IPS-18a (cell line): Measurements from ENCODE around the gene THAP8.

Source experiments
- H3K27ac ChIP-seq: one replicate; pipeline ENCODE4 v1.5.1; 2013; ENCODE audit warnings: low read length
- H3K27me3 ChIP-seq: one replicate; pipeline ENCODE4 v1.6.1; 2013; ENCODE audit warnings: mild to moderate bottlenecking, low read length; ENCODE audit not compliant: control insufficient read depth, insufficient read depth
- H3K36me3 ChIP-seq: one replicate; pipeline ENCODE4 v1.6.1; 2013; ENCODE audit warnings: low read depth, low read length; ENCODE audit not compliant: control insufficient read depth
- H3K4me1 ChIP-seq: one replicate; pipeline ENCODE4 v1.6.1; 2013; ENCODE audit warnings: low read depth, low read length; ENCODE audit not compliant: control insufficient read depth
- H3K4me3 ChIP-seq: one replicate; pipeline ENCODE4 v1.5.1; 2013; ENCODE audit warnings: low read length
- H3K9ac ChIP-seq: one replicate; pipeline ENCODE4 v1.6.1; 2013; ENCODE audit warnings: mild to moderate bottlenecking, low read length, moderate library complexity
- H3K9me3 ChIP-seq: one replicate; pipeline ENCODE4 v1.6.1; 2013; ENCODE audit warnings: low read depth, low read length; ENCODE audit not compliant: control insufficient read depth

The THAP8 gene

GRCh38 chr19:36054119-36054732 is at the start of gene THAP8:
TSS of gene THAP8 (minus strand) at chr19:36054285. CDS start at chr19:36054217, 68 bp downstream.
- Histone ChIP-seq H3K27ac (peak within 1 kb of the TSS; percentile 67), H3K9ac (peak within 1 kb of the TSS; percentile 59), H3K36me3 (no peaks in the 10 kb centered on the region)

DNA sequence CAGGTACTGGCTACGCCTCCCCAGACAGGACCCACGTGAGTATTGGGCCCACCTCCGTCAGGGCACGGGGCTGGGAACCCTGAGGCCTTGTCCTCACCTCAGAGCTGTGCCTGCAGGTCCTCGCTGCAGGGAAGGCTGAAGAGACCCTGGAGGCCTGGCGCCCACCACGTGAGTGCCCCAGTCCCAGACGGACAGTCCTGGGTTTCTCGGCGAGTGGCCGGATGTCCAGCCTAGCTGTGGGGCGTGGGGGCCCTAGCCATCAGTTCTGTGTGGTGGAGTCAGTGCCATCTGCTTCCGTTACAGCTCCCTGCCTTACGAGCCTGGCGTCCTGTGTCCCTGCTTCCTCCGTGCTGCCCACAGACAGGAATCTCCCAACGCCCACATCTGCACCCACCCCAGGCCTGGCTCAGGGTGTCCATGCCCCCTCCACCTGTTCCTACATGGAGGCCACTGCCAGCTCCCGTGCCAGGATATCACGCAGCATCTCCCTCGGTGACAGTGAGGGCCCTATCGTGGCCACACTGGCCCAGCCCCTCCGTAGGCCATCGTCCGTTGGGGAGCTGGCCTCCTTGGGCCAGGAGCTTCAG is 49.0 kb upstream of the THAP8 start:
- Histone ChIP-seq H3K27ac (no peak overlapping the region), H3K36me3 (peaks cover 54% of the 10 kb centered on the region), H3K9ac (no peak overlapping the region), H3K4me3 (no peak overlapping the region), H3K9me3 (no peaks in the 10 kb centered on the region), H3K27me3 (no peaks in the 10 kb centered on the region), H3K4me1 (no peaks in the 10 kb centered on the region)

More at GRCh38 chr19:36054119-36054732, at the start of gene THAP8:
- peaks cover 12% of the 10 kb centered on the region for H3K4me1 ChIP-seq
- H3K4me3 ChIP-seq = peak within 1 kb of the TSS; percentile 92
- H3K9me3 ChIP-seq = no peaks in the 10 kb centered on the region
- H3K27me3 ChIP-seq = no peaks in the 10 kb centered on the region

DNA sequence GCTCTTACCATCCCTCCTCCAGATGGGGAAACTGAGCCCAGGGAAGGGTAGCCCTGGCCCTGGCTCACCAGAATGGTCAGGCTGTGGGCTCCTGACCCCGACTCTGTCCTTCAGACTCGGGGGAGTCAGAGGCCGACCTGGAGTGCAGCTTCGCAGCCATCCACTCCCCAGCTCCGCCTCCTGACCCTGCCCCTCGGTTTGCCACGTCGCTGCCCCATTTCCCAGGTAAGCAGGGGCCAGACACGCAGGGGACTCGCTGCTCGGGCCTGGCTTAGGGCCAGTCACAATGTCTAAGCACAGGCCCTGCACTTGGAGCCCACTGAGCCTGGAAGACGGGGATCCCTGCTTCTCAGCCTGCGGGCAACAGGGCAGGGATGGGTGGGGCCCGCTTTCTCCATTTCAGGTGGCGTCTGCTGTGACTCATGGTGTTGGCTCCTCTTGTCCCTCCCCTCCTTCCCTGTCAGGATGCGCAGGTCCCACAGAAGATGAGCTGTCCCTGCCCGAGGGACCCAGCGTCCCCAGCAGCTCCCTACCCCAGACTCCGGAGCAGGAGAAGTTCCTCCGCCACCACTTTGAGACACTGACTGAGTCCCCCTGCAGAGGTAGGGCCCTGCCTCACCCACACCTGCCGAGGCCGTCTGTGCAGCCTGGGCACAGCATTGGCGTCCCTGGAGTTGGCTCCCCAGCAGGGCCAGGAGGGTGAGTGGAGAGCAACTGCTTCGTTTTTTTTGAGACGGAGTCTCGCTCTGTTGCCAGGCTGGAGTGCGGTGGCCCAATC is 47.7 kb upstream of the THAP8 start:
- no peaks in the 10 kb centered on the region for H3K9me3 ChIP-seq

GRCh38 chr19:36100476-36100875 is 46.4 kb upstream of the THAP8 start:
- Histone ChIP-seq H3K27me3 (no peaks in the 10 kb centered on the region), H3K4me3 (no peak overlapping the region), H3K4me1 (no peaks in the 10 kb centered on the region), H3K9me3 (no peaks in the 10 kb centered on the region), H3K27ac (no peak overlapping the region), H3K36me3 (peaks cover 68% of the 10 kb centered on the region), H3K9ac (no peak overlapping the region)

More for the DNA sequence above, 47.7 kb upstream of the THAP8 start:
- H3K4me3 ChIP-seq = no peak overlapping the region
- H3K4me1 ChIP-seq = no peaks in the 10 kb centered on the region
- no peak overlapping the region for H3K9ac ChIP-seq
- no peaks in the 10 kb centered on the region for H3K27me3 ChIP-seq
- no peak overlapping the region for H3K27ac ChIP-seq
- peaks cover 62% of the 10 kb centered on the region for H3K36me3 ChIP-seq

GRCh38 chr19:36099166-36099785 is 45.2 kb upstream of the THAP8 start:
- H3K36me3 ChIP-seq = peaks cover 69% of the 10 kb centered on the region
- H3K27me3 ChIP-seq = no peaks in the 10 kb centered on the region
- H3K4me3 ChIP-seq = no peak overlapping the region
- no peaks in the 10 kb centered on the region for H3K4me1 ChIP-seq
- no peaks in the 10 kb centered on the region for H3K9me3 ChIP-seq
- H3K27ac ChIP-seq = no peak overlapping the region
- no peak overlapping the region for H3K9ac ChIP-seq

GRCh38 chr19:36097036-36097435 is 43.0 kb upstream of the THAP8 start:
- H3K9me3 ChIP-seq = no peaks in the 10 kb centered on the region
- H3K4me3 ChIP-seq = no peak overlapping the region
- peaks cover 69% of the 10 kb centered on the region for H3K36me3 ChIP-seq
- no peak overlapping the region for H3K9ac ChIP-seq
- no peak overlapping the region for H3K27ac ChIP-seq
- no peaks in the 10 kb centered on the region for H3K4me1 ChIP-seq
- H3K27me3 ChIP-seq = no peaks in the 10 kb centered on the region

DNA sequence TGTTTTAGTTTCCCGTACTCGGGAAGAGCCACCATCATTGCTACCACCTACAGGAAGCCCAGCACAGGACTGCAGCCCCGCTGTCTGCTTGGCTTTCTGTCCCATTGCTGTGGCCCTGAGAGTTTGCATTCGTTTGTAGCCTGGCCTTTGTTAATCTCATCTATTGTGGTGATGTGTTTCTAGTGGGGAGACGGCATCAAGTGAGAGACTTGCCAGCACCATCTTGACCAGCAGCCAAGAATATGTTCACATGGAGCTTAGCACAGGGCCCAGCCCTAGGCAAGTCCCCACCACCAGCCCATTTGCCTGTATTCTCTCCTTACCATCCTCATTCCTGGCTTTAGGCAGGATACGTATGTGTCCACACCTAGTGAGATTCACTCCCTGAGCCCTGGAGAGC is 39.6 kb upstream of the THAP8 start:
- no peaks in the 10 kb centered on the region for H3K27me3 ChIP-seq
- peaks cover 77% of the 10 kb centered on the region for H3K36me3 ChIP-seq
- H3K4me3 ChIP-seq = no peak overlapping the region
- H3K27ac ChIP-seq = no peak overlapping the region
- H3K4me1 ChIP-seq = no peaks in the 10 kb centered on the region
- no peak overlapping the region for H3K9ac ChIP-seq
- no peaks in the 10 kb centered on the region for H3K9me3 ChIP-seq

DNA sequence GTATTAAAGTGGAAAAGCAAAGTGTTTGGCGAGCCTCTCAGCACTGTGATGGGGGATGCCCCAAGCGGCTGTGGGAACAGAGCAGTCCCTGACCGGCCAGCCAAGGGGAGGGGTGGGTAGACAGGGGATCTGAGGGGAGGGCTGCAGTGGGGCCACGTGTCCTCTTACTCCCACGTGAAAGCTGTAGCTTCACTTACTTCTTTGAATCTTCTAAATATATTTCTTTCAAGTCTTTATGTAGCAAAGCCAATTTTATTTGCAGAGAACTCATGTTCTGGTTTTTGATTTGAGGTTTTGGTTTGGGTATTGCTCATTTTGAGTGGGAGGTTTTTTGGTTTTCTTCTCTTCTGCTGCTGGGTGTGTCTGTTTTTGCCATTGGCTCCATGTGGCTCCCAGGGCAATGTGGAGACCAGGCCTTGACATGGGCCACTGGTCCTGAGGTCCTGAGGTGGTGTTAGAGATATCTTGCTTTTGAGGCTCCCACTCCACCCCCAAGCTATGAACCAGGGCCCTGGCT is 39.1 kb upstream of the THAP8 start:
- Histone ChIP-seq H3K9me3 (no peaks in the 10 kb centered on the region), H3K27ac (no peak overlapping the region), H3K27me3 (no peaks in the 10 kb centered on the region), H3K4me1 (no peaks in the 10 kb centered on the region), H3K36me3 (peaks cover 82% of the 10 kb centered on the region), H3K9ac (no peak overlapping the region), H3K4me3 (no peak overlapping the region)

DNA sequence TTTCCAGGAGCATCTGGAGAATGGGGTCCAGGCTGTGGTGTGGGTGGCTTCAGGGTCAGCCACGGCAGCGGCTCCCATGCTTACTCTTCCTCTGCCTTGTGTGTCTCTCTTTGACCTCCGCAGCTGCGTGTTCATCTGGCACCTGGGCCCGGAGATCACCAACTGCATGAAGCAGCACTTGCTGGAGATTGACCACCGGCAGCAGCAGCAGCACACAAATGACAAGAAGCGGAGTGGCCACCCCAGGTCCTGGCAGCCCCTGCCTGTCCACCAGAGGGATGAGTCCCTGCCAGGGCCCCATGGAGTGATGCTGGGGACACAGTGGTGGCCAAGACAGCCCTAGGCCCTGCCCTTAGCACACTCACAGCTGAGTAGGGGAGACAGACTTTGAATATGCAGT is 38.5 kb upstream of the THAP8 start:
- no peaks in the 10 kb centered on the region for H3K9me3 ChIP-seq
- H3K4me1 ChIP-seq = no peaks in the 10 kb centered on the region
- H3K27me3 ChIP-seq = no peaks in the 10 kb centered on the region
- no peak overlapping the region for H3K27ac ChIP-seq
- H3K4me3 ChIP-seq = no peak overlapping the region
- H3K9ac ChIP-seq = no peak overlapping the region
- H3K36me3 ChIP-seq = peaks cover 87% of the 10 kb centered on the region

GRCh38 chr19:36090910-36091695 is 37.0 kb upstream of the THAP8 start:
- Histone ChIP-seq H3K27me3 (no peaks in the 10 kb centered on the region), H3K9ac (no peak overlapping the region), H3K27ac (no peak overlapping the region), H3K9me3 (no peaks in the 10 kb centered on the region), H3K36me3 (peaks cover 87% of the 10 kb centered on the region), H3K4me1 (no peaks in the 10 kb centered on the region), H3K4me3 (no peak overlapping the region)

- Histone ChIP-seq H3K36me3 (peaks cover 86% of the 10 kb centered on the region), H3K27ac (no peak overlapping the region), H3K9ac (no peak overlapping the region), H3K4me1 (no peaks in the 10 kb centered on the region), H3K27me3 (no peaks in the 10 kb centered on the region), H3K4me3 (no peak overlapping the region), H3K9me3 (no peaks in the 10 kb centered on the region)
These were observed 35.8 kb upstream of the THAP8 start for GRCh38 chr19:36089847-36090246.
